SIG-M5 treated with dmso at 0.1 percent for 504 hours (cell line): ENCODE data around the gene MGAT4B.
A peak's percentile ranks its signal among the peaks of the same experiment; 100 is the strongest.

Source experiments
- DNase-seq: peaks from one replicate; lab custom pipeline; 2025; ENCODE audit not compliant: unreplicated experiment; lab: John Stamatoyannopoulos, UW

MGAT4B gene

DNA sequence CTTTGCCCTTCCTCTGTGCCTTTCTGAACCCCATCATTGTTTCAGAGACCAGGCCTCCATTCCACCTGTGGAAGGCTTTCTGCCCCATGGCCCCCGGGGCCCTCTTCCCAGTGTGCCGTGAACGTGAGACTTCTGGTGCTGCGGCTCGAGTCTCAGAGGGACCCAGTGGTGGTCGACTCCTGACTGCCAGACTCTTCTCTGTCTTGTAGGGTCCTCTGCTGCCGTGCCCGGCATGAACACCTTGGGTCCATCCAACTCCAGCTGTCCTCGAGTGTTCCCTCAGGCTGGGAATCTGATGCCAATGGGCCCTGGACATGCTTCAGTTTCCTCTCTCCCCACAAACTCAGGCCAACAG, 33.0 kb downstream of the MGAT4B start:
- DNase-seq, result no peak

DNA sequence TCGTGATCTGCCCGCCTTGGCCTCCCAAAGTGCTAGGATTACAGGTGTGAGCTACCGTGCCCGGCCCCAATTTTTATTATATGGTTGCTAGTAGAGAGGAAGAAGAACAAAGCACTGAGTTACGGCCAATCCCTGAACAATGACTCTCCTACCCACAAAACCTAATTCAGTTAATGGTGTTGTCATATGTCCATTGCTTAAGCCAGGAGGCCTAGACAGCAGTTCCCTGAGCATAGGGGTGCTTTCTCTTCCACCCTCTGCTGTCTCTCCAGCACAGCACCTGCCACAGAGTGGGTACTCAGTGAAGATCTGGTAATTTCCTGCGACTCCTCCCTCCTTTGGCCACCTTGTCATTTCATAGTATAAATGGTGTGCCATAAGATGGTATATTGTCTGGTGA, 34.3 kb downstream of the MGAT4B start:
- DNase-seq, result peak; percentile 56

GRCh38 chr5:179771311-179771895, 35.3 kb downstream of the MGAT4B start:
- no peak for DNase-seq

DNA sequence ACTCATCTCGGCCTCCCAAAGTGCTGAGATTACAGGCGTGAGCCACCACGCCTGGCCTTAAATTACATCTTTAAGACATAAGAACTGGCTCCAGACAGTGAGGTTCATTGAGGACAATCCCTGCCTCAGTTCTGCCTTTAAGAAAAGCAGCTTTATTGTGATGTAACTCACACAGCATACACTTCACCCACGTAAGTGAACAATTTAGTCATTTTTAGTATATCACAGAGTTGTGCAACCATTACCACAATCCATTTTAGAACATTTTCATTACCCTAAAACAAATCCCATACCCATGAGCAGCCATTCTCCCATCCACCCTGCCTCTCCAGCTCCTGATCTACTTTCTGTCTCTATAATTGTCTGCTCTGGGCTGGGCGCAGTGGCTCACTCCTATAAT, 36.9 kb downstream of the MGAT4B start:
- DNase-seq, result peak; percentile 83

GRCh38 chr5:179769271-179769670, 37.4 kb downstream of the MGAT4B start:
- DNase-seq, result peak; percentile 34

DNA sequence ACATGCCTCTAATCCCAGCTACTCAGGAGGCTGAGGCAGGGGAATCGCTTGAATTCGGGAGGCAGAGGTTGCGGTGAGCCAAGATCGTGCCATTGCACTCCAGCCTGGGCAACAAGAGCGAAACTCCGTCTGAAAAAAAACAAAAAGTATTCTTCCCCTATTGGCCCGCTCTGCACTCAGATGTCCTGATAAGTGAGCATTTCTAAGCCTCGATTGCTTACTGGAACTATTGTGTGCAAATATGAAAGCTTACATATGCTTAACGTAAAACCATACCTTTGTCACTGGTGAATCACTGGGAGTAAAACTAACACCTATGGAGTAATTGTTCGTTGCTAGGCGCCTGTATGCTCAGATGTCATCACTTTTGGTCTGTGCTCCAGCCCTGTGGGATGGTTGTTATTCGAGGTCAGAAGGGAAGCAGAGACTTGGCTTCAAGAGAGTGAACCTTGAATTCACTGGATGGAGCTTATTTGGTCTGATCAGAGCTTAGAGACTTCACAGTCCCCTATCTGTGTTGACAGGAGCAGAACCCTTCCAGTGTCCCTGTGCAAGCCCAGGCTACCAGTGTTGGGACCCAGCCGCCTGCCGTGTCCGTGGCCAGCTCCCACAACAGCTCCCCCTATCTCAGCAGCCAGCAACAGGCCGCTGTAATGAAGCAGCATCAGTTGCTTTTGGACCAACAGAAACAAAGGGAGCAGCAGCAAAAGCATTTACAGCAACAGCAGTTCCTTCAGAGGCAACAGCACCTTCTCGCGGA, 38.2 kb downstream of the MGAT4B start:
- DNase-seq, result no peak

DNA sequence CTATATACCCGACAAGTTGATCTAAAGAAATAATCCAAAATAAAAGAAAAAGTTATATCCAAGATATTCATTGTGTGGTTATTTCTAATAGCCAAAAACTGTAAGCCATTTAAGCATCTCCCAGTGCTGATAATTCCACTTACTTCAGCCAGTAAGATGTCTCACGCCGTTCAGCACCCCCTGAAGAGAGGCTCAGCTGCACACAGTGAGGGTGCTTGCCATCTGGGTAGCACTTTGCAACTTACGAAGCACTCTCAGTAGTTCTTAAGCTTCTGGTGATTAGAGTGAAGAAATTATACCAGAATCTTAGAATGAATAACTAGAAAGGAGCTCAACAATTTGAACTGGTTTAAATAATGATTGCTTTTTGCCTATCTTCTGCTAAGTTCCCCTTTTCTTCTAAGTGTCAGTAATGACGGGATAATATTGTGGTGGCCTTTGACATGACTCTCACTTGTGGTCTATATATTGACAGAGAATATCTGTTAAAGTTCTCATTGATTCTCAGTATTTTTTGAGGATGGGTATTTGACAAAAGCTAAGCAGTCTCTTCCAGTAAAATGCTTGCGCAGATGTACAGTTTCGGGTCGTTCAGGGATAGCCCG, 39.1 kb downstream of the MGAT4B start:
- DNase-seq, result peak; percentile 18

GRCh38 chr5:179766726-179767455, 39.8 kb downstream of the MGAT4B start:
- DNase-seq, result no peak

GRCh38 chr5:179766021-179766725, 40.5 kb downstream of the MGAT4B start:
- no peak for DNase-seq

- peak; percentile 31 for DNase-seq
Measured at GRCh38 chr5:179765400-179765799, 41.3 kb downstream of the MGAT4B start.

DNA sequence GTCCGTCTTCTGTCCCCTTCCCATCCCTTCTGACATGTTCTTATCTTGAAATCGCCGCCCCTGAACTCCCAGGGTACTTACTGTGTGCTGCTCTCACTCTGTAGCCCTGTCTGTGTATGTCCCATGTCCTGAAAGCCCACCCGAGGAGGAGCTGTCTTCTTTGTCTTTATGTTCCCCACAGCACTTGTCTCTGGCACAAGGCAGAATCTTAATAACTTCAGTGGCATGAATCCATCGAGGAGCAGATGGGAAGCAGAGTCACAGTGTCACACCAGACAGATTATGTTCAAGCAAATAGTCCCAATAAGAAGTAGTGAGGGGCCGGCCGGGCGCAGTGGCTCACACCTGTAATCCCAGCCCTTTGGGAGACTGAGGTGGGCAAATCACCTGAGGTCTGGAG, 42.6 kb downstream of the MGAT4B start:
- no peak for DNase-seq

- DNase-seq, result peak; percentile 63
Measured at GRCh38 chr5:179763215-179763945, 43.3 kb downstream of the MGAT4B start.

DNA sequence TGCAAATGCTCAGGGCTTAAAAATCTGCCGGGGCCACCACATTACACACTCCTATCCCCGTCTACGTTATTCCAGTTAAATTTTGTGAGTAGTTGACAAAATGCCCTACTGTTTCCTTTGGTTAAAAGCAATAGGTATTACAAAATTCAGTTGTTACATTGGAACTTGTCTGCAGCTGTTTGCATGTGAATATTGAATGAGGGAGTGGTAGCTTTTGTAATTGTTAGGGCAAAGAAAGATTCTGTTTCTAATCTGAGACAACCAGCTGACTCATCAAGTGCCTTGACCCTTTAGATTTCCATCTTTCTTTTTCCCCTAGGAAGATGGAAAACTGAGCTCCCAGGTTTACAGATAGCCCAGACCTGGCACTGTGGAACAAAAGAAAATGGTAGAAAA, 43.9 kb downstream of the MGAT4B start:
- no peak for DNase-seq

GRCh38 chr5:179762079-179762780, 44.4 kb downstream of the MGAT4B start:
- DNase-seq, result peak; percentile 71

DNA sequence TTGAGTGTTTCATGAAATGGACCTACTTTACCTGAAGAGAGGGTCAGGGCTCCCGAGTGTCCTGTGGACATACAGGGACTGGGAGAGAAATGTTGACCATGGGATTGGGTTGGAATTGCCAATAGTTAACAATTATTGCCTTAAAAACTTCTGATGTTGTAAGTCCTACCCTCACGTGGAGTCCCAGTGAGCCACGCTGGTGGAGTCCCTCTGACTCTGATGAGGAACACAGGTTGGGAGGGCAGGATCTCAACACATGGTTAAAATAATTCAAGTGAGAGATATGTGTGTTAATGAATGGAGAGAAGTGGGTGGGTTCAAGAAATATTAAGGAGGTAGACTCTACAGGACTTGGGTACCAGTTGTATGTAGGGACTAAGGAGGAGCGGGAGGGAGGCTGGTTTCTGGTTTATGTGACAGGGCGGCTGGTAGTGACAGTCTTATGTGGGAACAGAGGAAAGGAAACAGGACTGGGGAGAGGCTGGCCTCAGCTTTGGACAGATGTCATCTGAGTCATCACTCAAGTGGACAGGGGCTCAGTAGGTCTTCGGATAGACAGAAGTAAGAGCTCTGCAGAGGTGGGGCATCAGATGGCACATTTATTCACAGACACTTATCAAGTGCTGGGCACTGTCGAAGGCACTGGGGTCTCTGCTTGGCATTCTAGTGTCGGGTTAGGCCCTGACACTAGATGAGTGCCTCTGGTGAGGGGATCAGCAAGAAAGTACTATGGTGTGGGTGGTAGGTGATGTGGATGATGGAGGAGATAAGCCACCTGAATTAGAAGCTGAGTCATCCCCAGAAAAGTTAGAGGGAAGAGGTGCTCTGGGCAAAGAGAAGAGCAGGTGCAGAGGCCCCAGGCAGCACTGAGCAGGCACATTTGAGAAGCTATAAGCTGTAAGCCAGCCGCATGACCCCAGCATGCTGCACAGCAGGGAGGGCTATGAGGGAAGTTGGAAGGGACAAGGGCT, 46.8 kb downstream of the MGAT4B start:
- peak; percentile 39 for DNase-seq

- peak; percentile 98 for DNase-seq
Measured at GRCh38 chr5:179758955-179759354, 47.7 kb downstream of the MGAT4B start.

DNA sequence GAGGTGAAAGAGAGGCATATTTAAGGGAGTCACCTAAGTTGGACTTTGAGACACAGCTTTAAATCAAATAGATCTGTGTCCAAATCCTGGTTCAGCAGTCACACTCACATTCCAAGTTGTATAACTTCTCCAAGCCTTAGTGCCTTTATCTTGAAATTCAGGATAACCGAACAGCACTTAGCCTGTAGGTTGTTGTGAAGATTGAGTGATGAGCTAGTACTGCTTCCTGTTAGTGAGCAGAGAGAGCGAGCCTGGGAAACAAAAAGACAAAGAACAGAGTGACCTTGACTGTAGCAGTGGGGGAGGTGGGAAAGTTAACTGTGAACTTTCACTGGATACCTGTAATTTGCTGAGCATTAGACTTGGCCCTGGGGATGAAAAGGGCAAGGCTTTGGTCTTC, 51.6 kb downstream of the MGAT4B start:
- no peak for DNase-seq

DNA sequence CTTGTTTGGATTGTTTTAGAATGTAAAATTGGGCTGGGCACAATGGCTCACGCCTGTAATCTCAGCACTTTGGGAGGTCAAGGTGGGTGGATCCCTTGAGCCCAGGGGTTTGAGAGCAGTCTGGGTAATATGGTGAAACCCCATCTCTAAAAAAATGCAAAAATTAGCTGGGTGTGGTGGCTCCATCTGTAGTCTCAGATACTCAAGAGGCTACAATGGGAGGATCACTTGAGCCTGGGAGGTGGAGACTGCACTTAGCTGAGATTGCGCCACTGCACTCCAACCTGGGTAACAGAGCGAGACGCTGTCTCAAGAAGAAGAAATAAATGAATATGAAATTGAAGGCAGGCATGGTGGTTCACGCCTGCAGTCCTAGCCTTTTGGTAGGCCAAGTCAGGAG, 52.7 kb downstream of the MGAT4B start:
- no peak for DNase-seq
